Measurements from ENCODE around the gene GTSF1L.
"Not testable (repeated sequence)": the region's sequence is repeated elsewhere in the genome, so short reads cannot be mapped to it uniquely, and the experiment has no call there.

GTSF1L gene

DNA sequence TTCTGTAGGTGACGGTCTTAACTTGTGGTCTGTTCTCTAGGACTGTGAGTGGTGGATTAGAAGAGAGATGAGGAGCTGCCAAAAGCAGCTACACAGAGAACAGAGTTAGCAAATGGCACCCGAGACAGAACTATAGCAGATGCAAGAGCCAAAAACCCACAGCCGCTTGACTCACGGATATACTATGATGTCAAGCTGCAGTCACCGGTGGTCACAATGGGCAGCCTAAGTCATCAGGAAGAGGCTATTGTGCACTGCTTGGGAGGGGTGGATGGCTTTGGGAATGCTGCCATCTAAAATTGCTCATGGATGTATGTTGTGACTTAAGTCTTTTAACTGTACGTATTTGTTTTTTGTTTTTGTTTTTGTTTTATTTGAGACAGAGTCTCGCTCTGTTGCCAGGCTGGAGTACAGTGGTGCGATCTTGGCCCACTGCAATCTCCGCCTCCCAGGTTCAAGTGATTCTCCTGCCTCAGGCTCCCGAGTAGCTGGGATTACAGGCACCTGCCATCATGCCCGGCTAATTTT lies at the start of gene GTSF1L:
Gene GTSF1L, minus strand, starts transcription at position 192 of the 528 bp plus-strand sequence. CDS start 308 bp downstream, outside the sequence.
- no peak for DNase-seq (ENCODE audit: low read depth)

DNA sequence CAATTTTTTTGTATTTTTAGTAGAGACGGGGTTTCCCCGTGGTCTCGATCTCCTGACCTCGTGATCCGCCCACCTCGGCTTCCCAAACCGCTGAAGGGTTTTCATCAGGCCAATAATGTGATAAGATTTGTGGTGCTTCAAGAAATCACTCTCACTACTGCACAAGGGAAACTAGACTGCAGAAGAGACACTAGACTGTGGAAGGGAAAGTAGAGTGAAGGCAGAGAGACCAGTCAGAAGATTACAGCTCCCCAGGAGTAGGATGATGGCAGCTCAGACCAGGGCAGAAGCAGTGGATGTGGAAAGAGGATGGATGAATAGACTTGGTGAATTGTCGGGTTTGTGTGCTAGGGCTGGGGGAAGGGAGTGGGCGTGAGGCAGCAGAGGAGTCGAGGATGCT lies 48.0 kb upstream of the GTSF1L start:
- DNase-seq (ENCODE audit: low read depth), result no peak

GRCh38 chr20:43771503-43772190 lies 44.8 kb upstream of the GTSF1L start:
- no peak for DNase-seq (ENCODE audit: low read depth)

DNA sequence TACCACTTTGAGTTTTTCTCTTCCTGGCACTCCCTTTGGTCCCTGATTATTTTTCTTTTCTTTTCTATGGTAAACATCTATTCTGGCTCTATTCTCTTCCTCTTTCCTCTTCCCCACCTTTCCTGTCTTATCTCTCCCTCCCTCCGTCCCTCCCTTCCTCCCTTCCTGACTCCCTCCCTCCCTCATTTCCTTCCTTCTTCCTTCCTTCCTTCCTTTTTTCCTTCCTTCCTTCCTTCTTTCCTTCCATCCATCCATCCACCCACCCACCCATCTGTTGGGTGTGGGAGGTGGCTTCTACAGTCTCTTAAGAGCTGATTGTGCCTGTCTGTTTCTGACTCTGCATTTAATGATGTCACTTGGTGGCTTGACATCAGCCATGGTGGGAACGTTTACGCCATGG lies 43.5 kb upstream of the GTSF1L start:
- no peak for DNase-seq (ENCODE audit: low read depth)

- DNase-seq (ENCODE audit: low read depth), result peak; percentile 52
These were observed 41.1 kb upstream of the GTSF1L start for GRCh38 chr20:43767686-43768474.

- DNase-seq (ENCODE audit: low read depth), result no peak
These were observed 40.1 kb upstream of the GTSF1L start for GRCh38 chr20:43766917-43767316.

- peak; percentile 35 for DNase-seq (ENCODE audit: low read depth)
These were observed 39.6 kb upstream of the GTSF1L start for GRCh38 chr20:43766385-43766784.

DNA sequence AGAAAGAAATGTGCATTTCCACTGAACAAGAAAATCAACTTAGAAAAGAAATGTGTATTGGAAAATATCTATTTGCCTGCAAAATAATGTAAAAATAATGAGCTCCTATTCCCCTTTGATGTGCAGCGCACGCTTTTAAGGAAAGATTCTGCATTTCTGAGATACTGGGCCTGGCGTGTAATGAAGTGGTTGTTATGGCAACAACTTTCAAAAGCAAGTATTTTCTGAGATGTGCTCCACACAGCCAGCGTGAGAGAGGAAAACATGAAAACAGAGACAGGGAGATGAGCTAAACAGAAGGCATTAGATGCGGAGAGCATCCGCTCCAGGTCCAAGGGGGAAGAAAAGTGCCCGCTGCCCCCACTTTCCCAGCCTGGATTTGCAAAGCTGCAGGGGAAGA lies 39.1 kb upstream of the GTSF1L start:
- DNase-seq (ENCODE audit: low read depth), result no peak

GRCh38 chr20:43762911-43763310 lies 36.1 kb upstream of the GTSF1L start:
- no peak for DNase-seq (ENCODE audit: low read depth)

DNA sequence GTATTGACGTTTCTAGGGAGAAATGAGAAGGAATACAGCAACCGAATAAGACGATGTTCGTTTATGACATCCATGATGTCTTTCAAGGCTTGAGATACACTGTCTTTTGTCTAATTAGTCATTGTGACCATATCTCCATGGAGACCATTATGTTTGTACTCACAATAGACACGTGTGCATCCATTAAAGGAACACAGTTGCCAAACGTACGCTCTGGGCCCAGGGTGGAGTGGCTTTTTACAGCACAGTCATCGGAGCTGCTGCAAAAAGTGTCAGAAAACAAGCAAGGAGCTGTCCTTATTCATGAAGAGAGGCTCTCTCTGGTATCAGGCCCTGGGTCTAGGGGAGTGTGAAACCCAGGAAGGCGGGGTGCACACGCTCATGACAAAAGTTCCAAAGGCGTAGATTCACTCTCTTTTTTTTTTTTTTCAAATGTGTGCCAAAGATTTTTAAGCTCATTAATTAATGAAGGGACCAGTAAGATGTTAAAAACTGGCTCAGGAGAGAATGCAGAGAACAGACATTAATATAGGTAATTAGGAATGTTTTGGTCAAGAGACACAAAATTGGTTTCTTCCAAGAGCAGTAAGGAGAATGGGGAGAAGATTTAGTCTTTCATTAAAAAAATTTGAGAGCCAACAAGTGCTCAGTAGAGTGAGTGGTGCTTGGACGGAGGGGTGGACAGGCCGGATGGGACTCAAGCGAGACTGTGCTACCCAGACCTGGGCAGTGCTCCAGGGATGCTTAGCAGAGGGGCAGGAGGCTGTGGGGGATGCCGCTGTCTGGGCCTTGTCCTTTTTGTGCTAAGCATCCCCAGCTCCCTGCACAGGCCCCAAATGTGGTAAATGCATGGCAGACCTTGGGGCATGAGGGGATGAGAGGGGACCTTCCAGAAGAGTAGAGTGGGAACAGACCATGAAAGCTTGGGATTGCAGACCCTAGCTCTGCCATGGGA lies 34.9 kb upstream of the GTSF1L start:
- no peak for DNase-seq (ENCODE audit: low read depth)

- not testable (repeated sequence) for DNase-seq (ENCODE audit: low read depth)
These were observed 31.1 kb upstream of the GTSF1L start for GRCh38 chr20:43757888-43758287.

DNA sequence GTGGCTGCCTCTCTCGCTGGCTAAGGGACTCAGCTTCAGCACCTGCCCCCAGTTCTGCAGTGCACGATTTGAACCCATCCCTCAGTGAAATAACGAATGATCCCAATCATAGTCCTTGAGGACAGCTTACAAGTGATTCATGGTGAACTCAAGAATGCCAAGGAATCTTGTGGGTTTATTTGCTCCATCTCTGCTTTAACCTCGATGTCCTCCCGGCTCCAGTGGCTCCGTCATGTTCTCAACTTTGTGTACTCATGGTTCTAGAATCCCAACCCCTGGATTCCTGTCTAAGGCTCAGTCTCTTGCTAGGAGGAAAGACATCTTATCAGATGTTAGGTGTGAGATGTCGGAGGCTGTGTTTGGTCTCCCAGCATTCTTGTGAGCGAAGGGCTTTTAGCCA lies 29.0 kb upstream of the GTSF1L start:
- DNase-seq (ENCODE audit: low read depth), result peak; percentile 36

- peak; percentile 76 for DNase-seq (ENCODE audit: low read depth)
These were observed 28.6 kb upstream of the GTSF1L start for GRCh38 chr20:43755390-43755789.

- DNase-seq (ENCODE audit: low read depth), result peak; percentile 79
These were observed 25.9 kb upstream of the GTSF1L start for GRCh38 chr20:43752561-43753301.

- no peak for DNase-seq (ENCODE audit: low read depth)
These were observed 25.2 kb upstream of the GTSF1L start for GRCh38 chr20:43752051-43752360.

DNA sequence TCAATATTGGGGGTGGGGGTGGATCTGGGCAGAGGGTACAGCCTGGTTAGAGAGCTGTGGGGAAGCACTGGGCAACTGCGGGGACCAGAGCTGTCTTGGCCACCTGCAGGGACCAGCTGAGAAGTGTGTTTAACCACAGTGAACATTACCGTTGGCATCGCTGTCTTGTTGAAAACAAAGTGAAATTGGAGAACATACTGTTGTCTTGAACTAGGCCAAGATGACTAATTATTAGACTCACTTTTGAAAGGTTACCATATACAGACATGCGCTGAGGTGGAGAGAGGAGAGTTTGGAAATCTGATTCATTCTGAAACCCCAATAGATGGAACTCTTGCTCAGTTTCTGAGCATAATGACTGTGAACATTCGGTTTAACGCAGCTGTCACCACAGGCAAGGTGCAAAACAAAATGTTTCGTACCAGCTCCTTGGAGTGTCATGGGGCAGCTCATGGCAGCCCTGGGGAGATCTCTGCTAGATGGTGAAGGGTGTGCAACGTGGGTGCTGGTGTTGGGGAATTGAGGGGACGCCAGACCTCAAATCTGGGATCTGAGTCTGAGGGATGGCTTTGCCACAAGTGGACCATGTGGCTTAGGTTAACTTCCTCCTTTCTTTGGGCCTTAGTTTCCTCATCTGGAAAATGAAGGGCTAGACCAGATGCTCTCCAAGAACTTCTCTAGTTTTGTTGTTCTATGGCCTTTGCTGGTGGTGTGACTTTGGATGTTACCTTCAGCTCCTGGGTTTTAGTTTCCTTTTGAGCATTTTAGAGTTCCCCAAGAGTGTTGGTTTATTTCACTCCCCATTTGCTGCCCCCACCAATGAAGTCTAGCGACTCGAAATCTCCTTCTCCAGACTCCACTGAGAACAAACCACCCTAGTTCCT lies 24.6 kb upstream of the GTSF1L start:
- peak; percentile 83 for DNase-seq (ENCODE audit: low read depth)

GRCh38 chr20:43750774-43751166 lies 24.0 kb upstream of the GTSF1L start:
- no peak for DNase-seq (ENCODE audit: low read depth)

GRCh38 chr20:43749734-43750294 lies 23.0 kb upstream of the GTSF1L start:
- peak; percentile 21 for DNase-seq (ENCODE audit: low read depth)

DNA sequence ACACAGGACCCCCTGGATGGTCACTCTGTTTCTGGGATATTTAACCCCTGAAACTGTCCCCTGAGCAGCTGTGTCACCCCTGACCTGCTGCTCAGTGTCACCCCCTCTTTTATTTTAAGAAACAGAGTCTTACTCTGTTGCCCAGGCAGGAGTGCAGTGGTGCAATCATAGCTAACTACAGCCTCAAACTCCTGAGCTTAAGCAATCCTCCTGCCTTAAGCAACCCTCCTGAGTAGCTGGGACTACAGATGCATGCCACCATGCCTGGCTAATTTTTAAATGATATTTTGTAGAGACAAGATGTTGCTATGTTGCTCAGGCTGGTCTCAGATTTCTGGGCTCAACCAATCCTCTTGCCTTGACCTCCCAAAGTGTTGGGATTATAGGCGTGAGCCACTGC lies 21.5 kb upstream of the GTSF1L start:
- peak; percentile 80 for DNase-seq (ENCODE audit: low read depth)
